Tibial nerve (tissue), 3 donors: ENCODE results near the gene CHCHD10.

Experiments used
- CTCF ChIP-seq, 5 experiments: fragments of 200-600 bp in 3 of 5; fragments of 450-650 bp in 2 of 5; sonication (generic) in 3 of 5; IDR thresholded peaks; one replicate each; pipeline ENCODE4 v1.5.1; 2016 to 2019; ENCODE audit warnings: antibody characterized with exemption in 5 of 5, mild to moderate bottlenecking in 3 of 5, moderate library complexity in 2 of 5
- POLR2A ChIP-seq, 2 donors: fragments of 450-650 bp; IDR thresholded peaks; one replicate each; pipeline ENCODE4 v1.6.1; 2017; ENCODE audit warnings: antibody characterized with exemption in 2 of 2, mild to moderate bottlenecking in 2 of 2, moderate library complexity in 2 of 2

GRCh38 chr22:23760056-23760455 lies 7.7 kb downstream of the CHCHD10 start:
- TF ChIP-seq CTCF (IDR thresholded peaks at IDR 0.05) (no peak), POLR2A (IDR thresholded peaks at IDR 0.05) (no peak)
